Fibroblast of mammary gland (primary cell): ENCODE data around the gene EHBP1.

Experiments used
- DNase-seq: peaks from one replicate; pipeline ENCODE4 v3.0.0-alpha.2; 2010; ENCODE audit warnings: low read depth
- H3K4me3 ChIP-seq: 2 replicates; pipeline ENCODE4 v1.5.1; 2011; ENCODE audit warnings: low read depth, mild to moderate bottlenecking, low read length, moderate library complexity; ENCODE audit not compliant: control insufficient read depth
- CTCF ChIP-seq: conservative IDR thresholded peaks from 2 replicates; pipeline ENCODE4 v1.5.1; 2011; ENCODE audit warnings: low read depth, low read length, inconsistent platforms; ENCODE audit not compliant: control insufficient read depth, insufficient read depth

EHBP1 gene

GRCh38 chr2:62874881-62875383, 169.4 kb downstream of the EHBP1 start:
- no peak overlapping the region for H3K4me3 ChIP-seq
- no peak for TF ChIP-seq CTCF
- no peak for DNase-seq

GRCh38 chr2:62881162-62881795, 175.8 kb downstream of the EHBP1 start:
- no peak overlapping the region for H3K4me3 ChIP-seq
- no peak for DNase-seq
- no peak for TF ChIP-seq CTCF

GRCh38 chr2:62883629-62884028, 178.1 kb downstream of the EHBP1 start:
- TF ChIP-seq CTCF, result no peak
- DNase-seq, result no peak
- H3K4me3 ChIP-seq, result no peak overlapping the region

- H3K4me3 ChIP-seq, result no peak overlapping the region
- DNase-seq, result no peak
- no peak for TF ChIP-seq CTCF
Measured at GRCh38 chr2:62884086-62884485, 178.6 kb downstream of the EHBP1 start.

GRCh38 chr2:62884514-62884913, 179.0 kb downstream of the EHBP1 start:
- no peak overlapping the region for H3K4me3 ChIP-seq
- no peak for DNase-seq
- TF ChIP-seq CTCF, result no peak

- TF ChIP-seq CTCF, result no peak
Measured at GRCh38 chr2:62894966-62895631, 189.6 kb downstream of the EHBP1 start.

More at GRCh38 chr2:62894966-62895631, 189.6 kb downstream of the EHBP1 start:
- DNase-seq, result no peak
- no peak overlapping the region for H3K4me3 ChIP-seq
